ENCODE measurements around the gene EPRS1. TPM values are rescaled to one million over a fixed set of nuclear protein-coding genes. Genes with fewer than 3 reads are reported as not detected.

The EPRS1 gene
- total RNA-seq, 1 donor from 2014 or later: 176 TPM

GRCh38 chr1:220013497-220013896 lies 32.8 kb downstream of the EPRS1 start:
- intact Hi-C loops (cut with micrococcal nuclease): no loop called here
- peaks cover 25% of the 10 kb centered on the region for H3K4me1 Mint-ChIP-seq (ENCODE audit: low read depth)
- no peak for DNase-seq (ENCODE audit: low spot score)
- peak overlapping the region; percentile 76 for H3K27ac Mint-ChIP-seq
- no peaks in the 10 kb centered on the region for H3K27me3 Mint-ChIP-seq (ENCODE audit: low read depth)
- H3K9me3 Mint-ChIP-seq: no peaks in the 10 kb centered on the region
- no peak overlapping the region for H3K4me3 Mint-ChIP-seq (ENCODE audit: low read depth)
- peaks cover 80% of the 10 kb centered on the region for H3K36me3 Mint-ChIP-seq (ENCODE audit: low read depth)

GRCh38 chr1:220012259-220012658 lies 34.0 kb downstream of the EPRS1 start:
- H3K4me1 Mint-ChIP-seq (ENCODE audit: low read depth): peaks cover 25% of the 10 kb centered on the region
- intact Hi-C loops (cut with micrococcal nuclease): no loop called here
- no peaks in the 10 kb centered on the region for H3K9me3 Mint-ChIP-seq

GRCh38 chr1:220011620-220012019 lies 34.7 kb downstream of the EPRS1 start:
- intact Hi-C loops (cut with micrococcal nuclease): no loop called here
- Mint-ChIP-seq H3K9me3 (no peaks in the 10 kb centered on the region), H3K36me3 (ENCODE audit: low read depth) (peaks cover 83% of the 10 kb centered on the region), H3K27me3 (ENCODE audit: low read depth) (no peaks in the 10 kb centered on the region), H3K27ac (peak overlapping the region; percentile 30), H3K4me3 (ENCODE audit: low read depth) (no peak overlapping the region), H3K4me1 (ENCODE audit: low read depth) (peaks cover 25% of the 10 kb centered on the region)
- no peak for DNase-seq (ENCODE audit: low spot score)

More at GRCh38 chr1:220012259-220012658, 34.0 kb downstream of the EPRS1 start:
- peaks cover 80% of the 10 kb centered on the region for H3K36me3 Mint-ChIP-seq (ENCODE audit: low read depth)
- no peak for DNase-seq (ENCODE audit: low spot score)
- peak overlapping the region; percentile 38 for H3K27ac Mint-ChIP-seq
- no peaks in the 10 kb centered on the region for H3K27me3 Mint-ChIP-seq (ENCODE audit: low read depth)
- no peak overlapping the region for H3K4me3 Mint-ChIP-seq (ENCODE audit: low read depth)

GRCh38 chr1:220007438-220007837 lies 38.9 kb downstream of the EPRS1 start:
- DNase-seq (ENCODE audit: low spot score): no peak
- Mint-ChIP-seq H3K9me3 (no peaks in the 10 kb centered on the region), H3K4me1 (ENCODE audit: low read depth) (peaks cover 14% of the 10 kb centered on the region), H3K27me3 (ENCODE audit: low read depth) (no peaks in the 10 kb centered on the region), H3K27ac (no peak overlapping the region), H3K4me3 (ENCODE audit: low read depth) (no peak overlapping the region), H3K36me3 (ENCODE audit: low read depth) (peaks cover 70% of the 10 kb centered on the region)
- intact Hi-C loops (cut with micrococcal nuclease): no loop called here

GRCh38 chr1:220005489-220005888 lies 40.8 kb downstream of the EPRS1 start:
- peaks cover 67% of the 10 kb centered on the region for H3K36me3 Mint-ChIP-seq (ENCODE audit: low read depth)
- H3K27ac Mint-ChIP-seq: no peak overlapping the region
- DNase-seq (ENCODE audit: low spot score): no peak
- no peak overlapping the region for H3K4me3 Mint-ChIP-seq (ENCODE audit: low read depth)
- no peaks in the 10 kb centered on the region for H3K9me3 Mint-ChIP-seq
- H3K4me1 Mint-ChIP-seq (ENCODE audit: low read depth): peaks cover 9% of the 10 kb centered on the region
- H3K27me3 Mint-ChIP-seq (ENCODE audit: low read depth): no peaks in the 10 kb centered on the region
- intact Hi-C loops (cut with micrococcal nuclease): no loop called here

GRCh38 chr1:220003610-220004299 lies 42.5 kb downstream of the EPRS1 start:
- no peak overlapping the region for H3K4me3 Mint-ChIP-seq (ENCODE audit: low read depth)
- no peaks in the 10 kb centered on the region for H3K9me3 Mint-ChIP-seq
- peak overlapping the region; percentile 46 for H3K27ac Mint-ChIP-seq

GRCh38 chr1:220003015-220003414 lies 43.3 kb downstream of the EPRS1 start:
- no peak for DNase-seq (ENCODE audit: low spot score)
- H3K27ac Mint-ChIP-seq: peak overlapping the region; percentile 46
- no peaks in the 10 kb centered on the region for H3K9me3 Mint-ChIP-seq
- intact Hi-C loops (cut with micrococcal nuclease): no loop called here
- peaks cover 64% of the 10 kb centered on the region for H3K36me3 Mint-ChIP-seq (ENCODE audit: low read depth)
- H3K4me3 Mint-ChIP-seq (ENCODE audit: low read depth): no peak overlapping the region
- no peaks in the 10 kb centered on the region for H3K27me3 Mint-ChIP-seq (ENCODE audit: low read depth)
- peaks cover 9% of the 10 kb centered on the region for H3K4me1 Mint-ChIP-seq (ENCODE audit: low read depth)

More at GRCh38 chr1:220003610-220004299, 42.5 kb downstream of the EPRS1 start:
- Mint-ChIP-seq H3K27me3 (ENCODE audit: low read depth) (no peaks in the 10 kb centered on the region), H3K36me3 (ENCODE audit: low read depth) (peaks cover 65% of the 10 kb centered on the region), H3K4me1 (ENCODE audit: low read depth) (peaks cover 9% of the 10 kb centered on the region)
- intact Hi-C loops (cut with micrococcal nuclease): no loop called here
- no peak for DNase-seq (ENCODE audit: low spot score)

GRCh38 chr1:220001095-220001501 lies 45.2 kb downstream of the EPRS1 start:
- H3K27me3 Mint-ChIP-seq (ENCODE audit: low read depth): no peaks in the 10 kb centered on the region
- no peak overlapping the region for H3K27ac Mint-ChIP-seq
- no peak overlapping the region for H3K4me3 Mint-ChIP-seq (ENCODE audit: low read depth)
- peaks cover 68% of the 10 kb centered on the region for H3K36me3 Mint-ChIP-seq (ENCODE audit: low read depth)
- H3K4me1 Mint-ChIP-seq (ENCODE audit: low read depth): peaks cover 9% of the 10 kb centered on the region
- H3K9me3 Mint-ChIP-seq: no peaks in the 10 kb centered on the region
- intact Hi-C loops (cut with micrococcal nuclease): no loop called here
- no peak for DNase-seq (ENCODE audit: low spot score)

GRCh38 chr1:219999821-220000220 lies 46.5 kb downstream of the EPRS1 start:
- Mint-ChIP-seq H3K4me3 (ENCODE audit: low read depth) (no peak overlapping the region), H3K27me3 (ENCODE audit: low read depth) (no peaks in the 10 kb centered on the region), H3K36me3 (ENCODE audit: low read depth) (peaks cover 75% of the 10 kb centered on the region), H3K4me1 (ENCODE audit: low read depth) (peaks cover 9% of the 10 kb centered on the region), H3K9me3 (no peaks in the 10 kb centered on the region), H3K27ac (no peak overlapping the region)
- intact Hi-C loops (cut with micrococcal nuclease): no loop called here
- DNase-seq (ENCODE audit: low spot score): no peak

Other genes starting within 250 kb of the EPRS1 start
- gene SLC30A10, start 117.9 kb downstream of the EPRS1 start, total RNA-seq: not detected in 2 replicates
- gene BPNT1, start 43.3 kb upstream of the EPRS1 start, total RNA-seq: 29.8 and 30.6 TPM in 2 replicates
- gene IARS2, start 47.6 kb upstream of the EPRS1 start, total RNA-seq: 87.8 and 89.1 TPM in 2 replicates
- 52.8 and 60.7 TPM in 2 replicates for gene RAB3GAP2, start 225.9 kb upstream of the EPRS1 start, total RNA-seq